Measurements from ENCODE around the gene SPG7.

The SPG7 gene

DNA sequence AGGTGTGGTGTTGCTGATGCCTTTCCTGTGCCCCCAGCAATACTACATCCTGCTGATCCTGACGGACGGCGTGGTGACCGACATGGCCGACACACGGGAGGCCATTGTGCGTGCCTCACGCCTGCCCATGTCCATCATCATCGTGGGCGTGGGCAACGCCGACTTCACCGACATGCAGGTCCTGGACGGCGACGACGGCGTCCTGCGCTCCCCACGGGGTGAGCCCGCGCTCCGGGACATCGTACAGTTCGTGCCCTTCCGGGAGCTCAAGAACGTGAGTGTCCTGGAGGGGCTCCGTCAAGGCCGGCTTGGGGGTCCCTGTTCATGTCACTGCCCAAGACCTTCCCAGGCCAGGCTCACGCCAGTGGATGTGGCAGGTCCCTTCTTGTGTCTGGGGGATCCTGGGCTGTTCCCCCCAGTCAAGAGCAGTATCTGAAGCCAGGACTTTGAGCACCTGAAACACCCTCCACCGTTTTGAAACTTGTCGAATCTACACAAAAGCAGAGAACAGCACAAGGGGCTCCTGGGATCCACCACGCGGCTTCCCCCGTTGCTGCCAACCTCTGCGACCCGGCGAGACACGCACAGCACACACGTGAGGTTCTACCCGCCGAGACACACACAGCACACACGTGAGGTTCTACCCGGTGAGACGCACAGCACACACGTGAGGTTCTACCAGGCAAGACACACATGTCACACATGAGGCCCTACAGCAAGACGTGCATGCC, 87.3 kb downstream of the SPG7 start:
- no peak overlapping the region for H3K4ac ChIP-seq (ENCODE audit: low read depth, low read length)
- no peak overlapping the region for H4K8ac ChIP-seq (ENCODE audit: low read depth, low read length)
- H2BK5ac ChIP-seq (ENCODE audit: low read depth, low read length, poor library complexity): no peak overlapping the region
- no peaks in the 10 kb centered on the region for H3K4me1 ChIP-seq (ENCODE audit: control insufficient read depth in 1 of 2, insufficient read depth in 2 of 2, low read length in 2 of 2)
- H3K27ac ChIP-seq (ENCODE audit: low read depth, low read length): no peak overlapping the region
- H3K18ac ChIP-seq (ENCODE audit: low read length): no peak overlapping the region
- no peak overlapping the region for H2AFZ ChIP-seq (ENCODE audit: insufficient read depth, low read length, poor library complexity)
- no peak overlapping the region for H4K12ac ChIP-seq (ENCODE audit: low read depth, low read length)
- peak overlapping the region; percentile 20 for H3K4me3 ChIP-seq (ENCODE audit: low read depth, low read length)
- H3K9ac ChIP-seq (ENCODE audit: low read length): no peak overlapping the region
- H3K27me3 ChIP-seq (ENCODE audit: insufficient read depth, low read length): no peaks in the 10 kb centered on the region
- peaks cover 3% of the 10 kb centered on the region for H3K9me3 ChIP-seq (ENCODE audit: insufficient read depth, low read depth, low read length)
- H2BK12ac ChIP-seq (ENCODE audit: low read length): no peak overlapping the region
- no peak for DNase-seq
- no peaks in the 10 kb centered on the region for H3K79me2 ChIP-seq (ENCODE audit: control insufficient read depth, insufficient read depth, low read length, poor library complexity)
- H2BK120ac ChIP-seq (ENCODE audit: insufficient read depth, low read length, poor library complexity): no peak overlapping the region
- no peak overlapping the region for H3K23ac ChIP-seq (ENCODE audit: low read length)
- H3K36me3 ChIP-seq (ENCODE audit: control insufficient read depth in 1 of 2, insufficient read depth in 2 of 2, low read length in 2 of 2): no peaks in the 10 kb centered on the region
- no peak overlapping the region for H3K4me2 ChIP-seq (ENCODE audit: low read length)
- no peaks in the 10 kb centered on the region for H3K79me1 ChIP-seq (ENCODE audit: low read length)
- no peak overlapping the region for H3K14ac ChIP-seq (ENCODE audit: low read length)
- no peak overlapping the region for H2AK5ac ChIP-seq (ENCODE audit: low read length)
- no CpG with 5 or more reads among the region's 47 CpGs for WGBS (ENCODE audit: extremely low coverage, insufficient coverage, insufficient read length)
- H4K91ac ChIP-seq (ENCODE audit: low read depth, low read length): no peak overlapping the region

- no peak overlapping the region for H2BK5ac ChIP-seq (ENCODE audit: low read depth, low read length, poor library complexity)
- H4K8ac ChIP-seq (ENCODE audit: low read depth, low read length): no peak overlapping the region
- no CpG with 5 or more reads among the region's 25 CpGs for WGBS (ENCODE audit: extremely low coverage, insufficient coverage, insufficient read length)
- H2BK12ac ChIP-seq (ENCODE audit: low read length): no peak overlapping the region
- no peak overlapping the region for H3K27ac ChIP-seq (ENCODE audit: low read depth, low read length)
- no peak overlapping the region for H3K14ac ChIP-seq (ENCODE audit: low read length)
- H3K9me3 ChIP-seq (ENCODE audit: insufficient read depth, low read depth, low read length): peaks cover 3% of the 10 kb centered on the region
- H2AFZ ChIP-seq (ENCODE audit: insufficient read depth, low read length, poor library complexity): no peak overlapping the region
- H3K18ac ChIP-seq (ENCODE audit: low read length): no peak overlapping the region
- H3K4me3 ChIP-seq (ENCODE audit: low read depth, low read length): no peak overlapping the region
- H2AK5ac ChIP-seq (ENCODE audit: low read length): no peak overlapping the region
- H3K79me2 ChIP-seq (ENCODE audit: control insufficient read depth, insufficient read depth, low read length, poor library complexity): no peaks in the 10 kb centered on the region
- no peak overlapping the region for H2BK120ac ChIP-seq (ENCODE audit: insufficient read depth, low read length, poor library complexity)
- no peaks in the 10 kb centered on the region for H3K36me3 ChIP-seq (ENCODE audit: control insufficient read depth in 1 of 2, insufficient read depth in 2 of 2, low read length in 2 of 2)
- no peak for DNase-seq
- H3K4me2 ChIP-seq (ENCODE audit: low read length): no peak overlapping the region
- no peak overlapping the region for H3K4ac ChIP-seq (ENCODE audit: low read depth, low read length)
- no peaks in the 10 kb centered on the region for H3K79me1 ChIP-seq (ENCODE audit: low read length)
- H3K4me1 ChIP-seq (ENCODE audit: control insufficient read depth in 1 of 2, insufficient read depth in 2 of 2, low read length in 2 of 2): no peaks in the 10 kb centered on the region
- no peak overlapping the region for H3K23ac ChIP-seq (ENCODE audit: low read length)
- no peak overlapping the region for H4K12ac ChIP-seq (ENCODE audit: low read depth, low read length)
- H3K9ac ChIP-seq (ENCODE audit: low read length): no peak overlapping the region
- H3K27me3 ChIP-seq (ENCODE audit: insufficient read depth, low read length): no peaks in the 10 kb centered on the region
- H4K91ac ChIP-seq (ENCODE audit: low read depth, low read length): no peak overlapping the region
Observed at GRCh38 chr16:89596061-89596689, 88.0 kb downstream of the SPG7 start.

- H3K9me3 ChIP-seq (ENCODE audit: insufficient read depth, low read depth, low read length): peaks cover 2% of the 10 kb centered on the region
Observed at GRCh38 chr16:89596957-89597649, 88.9 kb downstream of the SPG7 start.

GRCh38 chr16:89598199-89598598, 90.0 kb downstream of the SPG7 start:
- no peaks in the 10 kb centered on the region for H3K79me2 ChIP-seq (ENCODE audit: control insufficient read depth, insufficient read depth, low read length, poor library complexity)
- peaks cover 5 to 11% of the 10 kb centered on the region in 2 experiments for H3K4me1 ChIP-seq (ENCODE audit: control insufficient read depth in 1 of 2, insufficient read depth in 2 of 2, low read length in 2 of 2)

More at GRCh38 chr16:89596957-89597649, 88.9 kb downstream of the SPG7 start:
- no peaks in the 10 kb centered on the region for H3K79me1 ChIP-seq (ENCODE audit: low read length)
- no peak overlapping the region for H4K91ac ChIP-seq (ENCODE audit: low read depth, low read length)
- H4K12ac ChIP-seq (ENCODE audit: low read depth, low read length): no peak overlapping the region
- no peak overlapping the region for H2BK120ac ChIP-seq (ENCODE audit: insufficient read depth, low read length, poor library complexity)
- H3K27ac ChIP-seq (ENCODE audit: low read depth, low read length): no peak overlapping the region
- no peak overlapping the region for H2AFZ ChIP-seq (ENCODE audit: insufficient read depth, low read length, poor library complexity)
- no peak for DNase-seq
- no peak overlapping the region for H3K4me2 ChIP-seq (ENCODE audit: low read length)
- no peak overlapping the region for H2BK5ac ChIP-seq (ENCODE audit: low read depth, low read length, poor library complexity)
- H3K36me3 ChIP-seq (ENCODE audit: control insufficient read depth in 1 of 2, insufficient read depth in 2 of 2, low read length in 2 of 2): no peaks in the 10 kb centered on the region
- no CpG with 5 or more reads among the region's 19 CpGs for WGBS (ENCODE audit: extremely low coverage, insufficient coverage, insufficient read length)
- no peak overlapping the region for H3K23ac ChIP-seq (ENCODE audit: low read length)
- H3K4me3 ChIP-seq (ENCODE audit: low read depth, low read length): no peak overlapping the region
- H3K4me1 ChIP-seq (ENCODE audit: control insufficient read depth in 1 of 2, insufficient read depth in 2 of 2, low read length in 2 of 2): peaks cover 3% of the 10 kb centered on the region in 2 experiments
- H3K79me2 ChIP-seq (ENCODE audit: control insufficient read depth, insufficient read depth, low read length, poor library complexity): no peaks in the 10 kb centered on the region
- no peak overlapping the region for H3K4ac ChIP-seq (ENCODE audit: low read depth, low read length)
- no peak overlapping the region for H2BK12ac ChIP-seq (ENCODE audit: low read length)
- no peak overlapping the region for H3K14ac ChIP-seq (ENCODE audit: low read length)
- no peaks in the 10 kb centered on the region for H3K27me3 ChIP-seq (ENCODE audit: insufficient read depth, low read length)
- H3K9ac ChIP-seq (ENCODE audit: low read length): no peak overlapping the region
- no peak overlapping the region for H2AK5ac ChIP-seq (ENCODE audit: low read length)
- no peak overlapping the region for H4K8ac ChIP-seq (ENCODE audit: low read depth, low read length)
- no peak overlapping the region for H3K18ac ChIP-seq (ENCODE audit: low read length)

More at GRCh38 chr16:89598199-89598598, 90.0 kb downstream of the SPG7 start:
- H4K91ac ChIP-seq (ENCODE audit: low read depth, low read length): no peak overlapping the region
- no CpG with 5 or more reads among the region's 14 CpGs for WGBS (ENCODE audit: extremely low coverage, insufficient coverage, insufficient read length)
- H4K12ac ChIP-seq (ENCODE audit: low read depth, low read length): no peak overlapping the region
- H3K9ac ChIP-seq (ENCODE audit: low read length): no peak overlapping the region
- peaks cover 4% of the 10 kb centered on the region for H3K9me3 ChIP-seq (ENCODE audit: insufficient read depth, low read depth, low read length)
- no peak overlapping the region for H3K4me2 ChIP-seq (ENCODE audit: low read length)
- H3K4me3 ChIP-seq (ENCODE audit: low read depth, low read length): no peak overlapping the region
- H3K23ac ChIP-seq (ENCODE audit: low read length): no peak overlapping the region
- H2BK120ac ChIP-seq (ENCODE audit: insufficient read depth, low read length, poor library complexity): no peak overlapping the region
- no peak for DNase-seq
- H3K18ac ChIP-seq (ENCODE audit: low read length): no peak overlapping the region
- no peak overlapping the region for H2BK5ac ChIP-seq (ENCODE audit: low read depth, low read length, poor library complexity)
- no peak overlapping the region for H3K4ac ChIP-seq (ENCODE audit: low read depth, low read length)
- H3K27me3 ChIP-seq (ENCODE audit: insufficient read depth, low read length): no peaks in the 10 kb centered on the region
- no peak overlapping the region for H2BK12ac ChIP-seq (ENCODE audit: low read length)
- H4K8ac ChIP-seq (ENCODE audit: low read depth, low read length): no peak overlapping the region
- H3K14ac ChIP-seq (ENCODE audit: low read length): no peak overlapping the region
- no peaks in the 10 kb centered on the region for H3K36me3 ChIP-seq (ENCODE audit: control insufficient read depth in 1 of 2, insufficient read depth in 2 of 2, low read length in 2 of 2)
- no peaks in the 10 kb centered on the region for H3K79me1 ChIP-seq (ENCODE audit: low read length)
- no peak overlapping the region for H3K27ac ChIP-seq (ENCODE audit: low read depth, low read length)
- no peak overlapping the region for H2AK5ac ChIP-seq (ENCODE audit: low read length)
- H2AFZ ChIP-seq (ENCODE audit: insufficient read depth, low read length, poor library complexity): no peak overlapping the region

Data from trophoblast cell (in vitro differentiated cells and primary cell).